Uterus (tissue), 4 donors: Measurements from ENCODE around the gene CXCR1. TPM values are rescaled to one million over a fixed set of nuclear protein-coding genes. Genes with fewer than 3 reads are reported as not detected.

Experiments
- DNase-seq, 2 donors: peaks; one replicate each; pipeline ENCODE4 v3.0.0-alpha.2; 2019 to 2020
- H3K27ac ChIP-seq, 2 donors: fragments of 200-600 bp; sonication (generic); 1 replicate in 1 of 2; 2 replicates in 1 of 2; pipeline ENCODE4 v1.5.1; 2016 to 2018
- H3K27me3 ChIP-seq, 2 donors: fragments of 200-600 bp; sonication (generic); one replicate each; pipeline ENCODE4 v1.5.1; 2018 to 2019; ENCODE audit warnings: control low read depth in 1 of 2
- H3K36me3 ChIP-seq, 2 donors: fragments of 200-600 bp; sonication (generic); one replicate each; pipeline ENCODE4 v1.5.1; 2019; ENCODE audit warnings: control low read depth in 1 of 2
- H3K4me1 ChIP-seq, 2 donors: fragments of 200-600 bp; sonication (generic); one replicate each; pipeline ENCODE4 v1.5.1; 2018 to 2019; ENCODE audit warnings: control low read depth in 1 of 2
- H3K4me3 ChIP-seq, 2 donors: fragments of 200-600 bp; sonication (generic); 1 replicate in 1 of 2; 2 replicates in 1 of 2; pipeline ENCODE4 v1.5.1; 2018 to 2019; ENCODE audit warnings: mild to moderate bottlenecking in 1 of 2
- H3K9me3 ChIP-seq, 2 donors: fragments of 200-600 bp; sonication (generic); one replicate each; pipeline ENCODE4 v1.5.1; 2019; ENCODE audit warnings: control low read depth in 1 of 2
- POLR2A ChIP-seq, 2 donors: fragments of 450-650 bp; IDR thresholded peaks; one replicate each; pipeline ENCODE4 v1.6.1; 2016; ENCODE audit warnings: antibody characterized with exemption in 2 of 2, mild to moderate bottlenecking in 1 of 2, moderate library complexity in 1 of 2
- intact Hi-C: fragments of 100-400 bp; cut with DNase I; formaldehyde crosslinking; loops from one replicate; pipeline ENCODE4 v1.15.1; 2023; ENCODE audit warnings: low total_unique reads
- total RNA-seq, 4 donors: library from RNA; depleted of rRNA in 3 of 4; stranded (reverse); fragments of >200 nt in 3 of 4; gene quantifications; one replicate each; pipeline versions ENCODE4 v1.1.0 to v1.2.4, GENCODE V29; 2014 to 2023
- TF ChIP-seq, protein P1 (sequence below), 4 experiments: fragments of 200-600 bp in 2 of 4; fragments of 450-650 bp in 2 of 4; sonication (generic) in 2 of 4; IDR thresholded peaks; one replicate each; pipeline ENCODE4 v1.5.1; 2016 to 2019; ENCODE audit warnings: antibody characterized with exemption in 4 of 4, mild to moderate bottlenecking in 2 of 4, moderate library complexity in 1 of 4
- donor health status: DM: yes; HTN: yes; CAD: no.

The CXCR1 gene
- total RNA-seq, 4 donors from 2014 or later = 0.18 TPM; not detected in 3

DNA sequence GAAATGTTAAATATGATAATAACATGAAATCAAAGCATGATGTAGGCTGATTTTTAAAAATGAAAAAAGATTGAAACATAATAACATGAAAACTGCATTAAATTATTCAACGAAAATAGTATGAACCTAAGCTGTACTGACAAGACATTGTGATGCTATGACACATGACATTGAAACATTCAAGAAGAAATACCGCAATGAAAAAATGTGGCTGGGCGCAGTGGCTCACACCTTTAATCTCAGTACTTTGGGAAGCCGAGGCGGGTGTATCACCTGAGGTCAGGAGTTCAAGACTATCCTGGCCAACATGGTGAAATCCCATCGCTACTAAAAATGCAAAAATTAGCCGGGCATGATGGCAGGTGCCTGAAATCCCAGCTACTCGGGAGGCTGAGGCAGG, 14.6 kb downstream of the CXCR1 start:
- H3K36me3 ChIP-seq = no peaks in the 10 kb centered on the region
- no peak for TF ChIP-seq POLR2A (IDR thresholded peaks at IDR 0.05)
- TF ChIP-seq, protein P1, sequence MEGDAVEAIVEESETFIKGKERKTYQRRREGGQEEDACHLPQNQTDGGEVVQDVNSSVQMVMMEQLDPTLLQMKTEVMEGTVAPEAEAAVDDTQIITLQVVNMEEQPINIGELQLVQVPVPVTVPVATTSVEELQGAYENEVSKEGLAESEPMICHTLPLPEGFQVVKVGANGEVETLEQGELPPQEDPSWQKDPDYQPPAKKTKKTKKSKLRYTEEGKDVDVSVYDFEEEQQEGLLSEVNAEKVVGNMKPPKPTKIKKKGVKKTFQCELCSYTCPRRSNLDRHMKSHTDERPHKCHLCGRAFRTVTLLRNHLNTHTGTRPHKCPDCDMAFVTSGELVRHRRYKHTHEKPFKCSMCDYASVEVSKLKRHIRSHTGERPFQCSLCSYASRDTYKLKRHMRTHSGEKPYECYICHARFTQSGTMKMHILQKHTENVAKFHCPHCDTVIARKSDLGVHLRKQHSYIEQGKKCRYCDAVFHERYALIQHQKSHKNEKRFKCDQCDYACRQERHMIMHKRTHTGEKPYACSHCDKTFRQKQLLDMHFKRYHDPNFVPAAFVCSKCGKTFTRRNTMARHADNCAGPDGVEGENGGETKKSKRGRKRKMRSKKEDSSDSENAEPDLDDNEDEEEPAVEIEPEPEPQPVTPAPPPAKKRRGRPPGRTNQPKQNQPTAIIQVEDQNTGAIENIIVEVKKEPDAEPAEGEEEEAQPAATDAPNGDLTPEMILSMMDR (IDR thresholded peaks at IDR 0.05) = no peak
- intact Hi-C loops = no loop called here

DNA sequence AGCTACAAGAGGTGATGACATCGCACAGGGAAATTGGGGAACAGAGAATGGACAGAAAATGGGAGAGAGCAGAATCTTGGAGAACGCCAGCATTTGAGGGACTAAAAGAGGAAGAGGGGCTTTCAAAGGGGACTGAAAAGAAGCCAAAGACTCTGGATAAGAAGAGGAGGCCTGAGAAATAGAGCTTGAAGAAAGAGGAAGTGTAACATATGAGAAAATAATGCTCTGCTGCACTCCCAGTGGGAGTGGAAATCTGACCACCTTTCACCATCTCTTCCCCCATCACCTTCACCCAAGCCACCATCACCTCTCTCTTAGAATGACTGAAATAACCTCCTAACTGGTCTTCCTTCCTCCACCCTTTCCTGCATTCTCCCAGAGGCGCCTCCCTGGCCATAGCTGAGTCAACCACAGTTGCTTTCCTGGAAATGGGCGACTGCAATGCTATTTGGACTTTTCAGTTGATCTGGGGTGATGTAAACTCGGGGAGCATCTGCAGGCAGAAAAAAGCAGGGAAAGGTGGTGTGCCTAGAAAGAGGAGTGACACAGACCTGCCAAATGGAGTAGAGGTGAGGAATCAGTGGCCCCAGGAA, 16.8 kb downstream of the CXCR1 start:
- no peak for TF ChIP-seq POLR2A (IDR thresholded peaks at IDR 0.05)
- TF ChIP-seq, protein P1 (IDR thresholded peaks at IDR 0.05) = no peak
- H3K9me3 ChIP-seq = no peaks in the 10 kb centered on the region
- DNase-seq = no peak
- no peaks in the 10 kb centered on the region for H3K27me3 ChIP-seq
- H3K4me3 ChIP-seq = no peak overlapping the region
- H3K27ac ChIP-seq = no peak overlapping the region
- H3K4me1 ChIP-seq = no peaks in the 10 kb centered on the region
- intact Hi-C loops = no loop called here
- H3K36me3 ChIP-seq = no peaks in the 10 kb centered on the region

More for the DNA sequence above, 14.6 kb downstream of the CXCR1 start:
- Histone ChIP-seq H3K27me3 (no peaks in the 10 kb centered on the region), H3K4me1 (no peaks in the 10 kb centered on the region), H3K9me3 (no peaks in the 10 kb centered on the region), H3K4me3 (no peak overlapping the region), H3K27ac (no peak overlapping the region)
- DNase-seq = no peak

DNA sequence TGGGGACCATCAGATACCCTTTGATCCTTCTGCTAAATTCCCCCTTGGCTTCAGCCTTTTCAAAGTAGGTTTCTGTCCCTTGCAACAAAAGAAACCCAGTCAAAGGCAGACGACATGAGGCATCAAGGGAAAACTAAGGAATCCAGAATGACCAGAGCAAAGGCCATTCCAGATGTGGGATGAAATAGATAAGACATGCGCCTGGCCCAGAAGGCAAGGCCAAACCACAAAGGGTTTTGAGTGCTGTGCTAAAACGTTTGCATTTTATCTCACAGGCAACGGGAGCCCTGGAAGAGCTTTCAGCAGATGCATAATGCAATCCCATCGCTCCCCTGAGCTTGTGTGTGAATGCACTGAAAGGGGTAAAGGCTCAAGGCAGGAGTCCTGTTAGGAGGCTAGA, 17.7 kb downstream of the CXCR1 start:
- intact Hi-C loops = no loop called here
- H3K27ac ChIP-seq = no peak overlapping the region
- H3K4me3 ChIP-seq = no peak overlapping the region

DNA sequence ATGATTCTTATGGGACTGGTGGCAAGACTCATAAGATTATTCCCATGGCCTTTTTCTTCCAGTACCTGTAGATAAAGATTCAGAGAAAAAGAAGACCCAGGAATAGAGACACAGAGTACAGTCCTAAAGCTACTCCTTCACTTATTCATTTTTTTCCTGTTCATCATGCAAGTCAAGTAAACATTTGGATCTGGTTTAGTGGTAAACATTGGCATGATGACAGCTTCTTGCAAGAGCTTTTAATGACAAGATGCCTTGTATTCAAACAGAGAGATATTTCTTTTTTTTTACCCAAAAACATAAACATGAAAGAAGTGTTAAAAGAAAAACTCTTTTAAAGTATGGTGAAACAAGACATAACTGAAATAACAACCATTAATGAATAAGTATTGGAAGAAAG, 20.7 kb downstream of the CXCR1 start:
- DNase-seq = no peak
- Histone ChIP-seq H3K27me3 (no peaks in the 10 kb centered on the region), H3K4me1 (no peaks in the 10 kb centered on the region), H3K9me3 (no peaks in the 10 kb centered on the region), H3K36me3 (no peaks in the 10 kb centered on the region), H3K27ac (no peak overlapping the region), H3K4me3 (no peak overlapping the region)
- intact Hi-C loops = no loop called here
- TF ChIP-seq, protein P1 (IDR thresholded peaks at IDR 0.05) = no peak
- no peak for TF ChIP-seq POLR2A (IDR thresholded peaks at IDR 0.05)

More for the DNA sequence above, 17.7 kb downstream of the CXCR1 start:
- no peaks in the 10 kb centered on the region for H3K27me3 ChIP-seq
- DNase-seq = no peak
- H3K9me3 ChIP-seq = no peaks in the 10 kb centered on the region
- no peak for TF ChIP-seq POLR2A (IDR thresholded peaks at IDR 0.05)
- TF ChIP-seq, protein P1 (IDR thresholded peaks at IDR 0.05) = no peak
- no peaks in the 10 kb centered on the region for H3K36me3 ChIP-seq
- H3K4me1 ChIP-seq = no peaks in the 10 kb centered on the region

DNA sequence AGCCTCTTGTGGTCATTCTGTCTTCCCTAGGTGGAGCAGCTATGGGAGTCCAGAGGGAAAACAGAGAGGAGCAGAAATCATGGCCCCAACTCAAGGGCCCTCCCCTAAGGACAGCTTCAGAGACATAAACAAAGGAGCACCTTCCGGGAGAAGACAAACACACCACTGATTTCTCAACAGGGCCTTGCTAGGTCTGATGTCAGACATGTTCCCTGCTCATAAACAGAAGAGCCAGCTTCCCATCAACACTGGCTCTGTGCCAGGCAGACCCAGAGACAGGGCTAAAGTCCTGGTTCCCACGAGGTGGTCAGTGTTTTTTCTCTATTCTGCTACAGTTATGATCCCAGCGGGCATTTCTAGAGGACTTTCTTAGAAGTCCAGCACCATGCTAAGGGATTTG, 21.6 kb downstream of the CXCR1 start:
- intact Hi-C loops = no loop called here
- TF ChIP-seq, protein P1 (IDR thresholded peaks at IDR 0.05) = no peak
- no peak for TF ChIP-seq POLR2A (IDR thresholded peaks at IDR 0.05)
- DNase-seq = no peak
- no peaks in the 10 kb centered on the region for H3K9me3 ChIP-seq
- no peaks in the 10 kb centered on the region for H3K27me3 ChIP-seq
- no peaks in the 10 kb centered on the region for H3K36me3 ChIP-seq
- no peaks in the 10 kb centered on the region for H3K4me1 ChIP-seq
- H3K4me3 ChIP-seq = no peak overlapping the region
- H3K27ac ChIP-seq = no peak overlapping the region
